Measurements from ENCODE around the gene IFNB1.

Gene IFNB1

GRCh38 chr9:21077781-21078180 lies at the start of gene IFNB1:
IFNB1 (minus strand) TSS chr9:21077942; CDS start chr9:21077869, 73 bp downstream.
- DNase-seq (ENCODE audit: low read depth in 2 of 2), result no peak

- DNase-seq (ENCODE audit: low read depth in 2 of 2), result no peak
Observed at GRCh38 chr9:21121595-21122251, 44.0 kb upstream of the IFNB1 start.

DNA sequence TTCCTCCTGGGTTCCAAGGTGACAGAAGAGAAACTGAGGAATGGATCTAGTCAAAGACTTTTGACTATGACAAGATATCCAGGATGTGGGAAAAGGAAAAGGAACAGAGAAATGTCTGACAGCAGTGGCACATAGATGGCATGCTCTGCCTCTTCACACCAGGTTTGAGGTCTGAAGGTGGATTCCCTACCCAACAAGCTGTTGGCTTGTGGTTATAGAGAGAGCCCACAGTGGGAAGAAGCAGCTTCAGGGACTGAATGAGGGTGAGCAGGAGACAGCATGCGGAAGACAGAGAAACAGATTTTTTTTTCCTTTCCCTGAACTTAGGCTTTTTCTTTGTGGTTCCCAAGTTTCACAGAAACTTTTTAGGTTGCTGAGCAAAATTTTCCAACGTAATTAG lies 43.3 kb upstream of the IFNB1 start:
- no peak for DNase-seq (ENCODE audit: low read depth in 2 of 2)

DNA sequence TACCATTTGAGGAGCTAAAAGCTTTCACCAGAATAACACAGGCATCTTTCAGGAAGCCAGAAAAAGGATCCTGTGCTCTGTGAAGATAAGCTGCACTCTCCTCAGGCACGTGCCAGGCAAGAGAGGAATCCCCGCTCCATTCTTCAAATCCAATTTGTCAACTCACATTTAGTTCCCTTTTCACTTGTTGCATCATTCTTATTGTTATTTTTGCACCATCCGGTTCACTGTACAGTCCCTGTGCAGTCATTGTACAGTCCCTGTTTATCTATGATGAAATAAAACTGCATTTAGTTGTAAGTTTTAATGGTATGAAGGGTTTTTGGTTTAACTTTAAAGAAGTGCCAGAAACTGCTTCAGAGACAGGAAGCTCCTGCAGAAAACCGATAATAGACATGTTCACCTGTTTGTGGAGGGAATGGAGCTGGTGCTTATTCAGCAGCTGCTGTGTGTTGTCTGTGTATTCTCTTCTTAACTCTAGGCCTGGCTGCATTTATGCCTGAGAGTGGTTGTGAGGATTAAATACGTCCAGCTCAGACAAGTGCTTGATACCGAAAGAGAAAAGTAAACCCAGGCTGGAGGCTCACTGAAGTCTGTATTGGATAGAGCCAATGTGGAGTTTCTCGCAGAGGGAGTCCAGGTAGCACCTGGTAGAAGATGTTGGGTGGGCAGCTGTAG lies 41.5 kb upstream of the IFNB1 start:
- DNase-seq (ENCODE audit: low read depth in 2 of 2), result no peak

DNA sequence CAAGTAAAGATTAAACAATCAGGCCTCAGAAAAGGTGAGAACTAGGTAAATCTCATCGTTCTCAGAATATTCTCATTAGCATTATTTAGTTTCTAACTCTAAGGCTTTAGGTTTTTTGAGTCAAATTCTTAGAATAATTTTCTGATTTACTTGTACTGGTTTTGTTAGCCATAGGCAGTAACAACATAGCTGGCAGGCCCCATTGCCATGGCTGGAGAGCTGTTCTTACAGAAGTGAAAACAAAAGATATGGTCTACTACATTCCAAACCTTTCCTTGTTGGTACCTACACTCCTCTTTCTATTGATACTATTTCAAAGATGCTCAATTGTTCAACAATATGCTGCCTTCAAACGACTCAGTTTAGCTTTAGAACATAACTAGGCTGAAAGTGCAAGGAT lies 36.6 kb upstream of the IFNB1 start:
- DNase-seq (ENCODE audit: low read depth in 2 of 2), result no peak

- DNase-seq (ENCODE audit: low read depth in 2 of 2), result no peak
Observed at GRCh38 chr9:21110708-21111576, 33.2 kb upstream of the IFNB1 start.

- no peak for DNase-seq (ENCODE audit: low read depth in 2 of 2)
Observed at GRCh38 chr9:21104787-21105186, 27.0 kb upstream of the IFNB1 start.

DNA sequence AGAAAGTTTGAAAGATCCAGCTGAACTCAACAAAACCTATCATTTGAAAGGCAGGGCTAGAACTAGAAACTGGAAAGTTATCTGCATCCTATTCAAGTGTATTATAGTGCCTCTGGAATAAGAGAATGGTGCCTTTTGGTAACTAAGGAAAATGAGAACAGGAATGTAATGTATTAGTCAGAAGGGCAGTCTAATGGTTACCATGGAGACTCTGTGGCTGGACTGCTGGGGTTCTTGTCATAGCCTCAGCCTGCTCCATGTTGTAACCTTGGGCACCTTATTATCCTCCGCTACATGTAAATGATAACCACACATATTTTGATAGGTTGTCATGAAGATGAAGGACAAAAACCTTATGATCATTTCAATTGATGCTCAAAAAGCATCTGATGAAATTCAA lies 24.6 kb upstream of the IFNB1 start:
- DNase-seq (ENCODE audit: low read depth in 2 of 2), result no peak

DNA sequence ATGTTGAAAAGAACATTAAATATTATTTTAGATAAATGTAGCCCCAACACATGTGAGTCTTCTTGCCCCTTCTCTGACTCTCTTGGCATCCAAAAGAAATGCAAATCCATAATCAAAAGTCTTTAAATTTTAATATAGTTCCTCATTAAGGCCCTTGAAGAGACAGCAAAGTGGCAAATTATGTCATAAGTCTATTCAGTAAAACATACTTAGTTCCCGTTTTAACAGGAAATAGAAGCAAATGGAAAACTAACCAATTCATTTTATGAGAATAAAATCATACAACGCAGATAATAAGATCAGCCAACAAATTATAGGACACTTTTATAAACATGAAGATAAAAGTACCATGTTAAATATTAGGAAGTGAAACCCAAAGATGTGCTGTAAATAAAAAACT lies 20.1 kb upstream of the IFNB1 start:
- no peak for DNase-seq (ENCODE audit: low read depth in 2 of 2)

DNA sequence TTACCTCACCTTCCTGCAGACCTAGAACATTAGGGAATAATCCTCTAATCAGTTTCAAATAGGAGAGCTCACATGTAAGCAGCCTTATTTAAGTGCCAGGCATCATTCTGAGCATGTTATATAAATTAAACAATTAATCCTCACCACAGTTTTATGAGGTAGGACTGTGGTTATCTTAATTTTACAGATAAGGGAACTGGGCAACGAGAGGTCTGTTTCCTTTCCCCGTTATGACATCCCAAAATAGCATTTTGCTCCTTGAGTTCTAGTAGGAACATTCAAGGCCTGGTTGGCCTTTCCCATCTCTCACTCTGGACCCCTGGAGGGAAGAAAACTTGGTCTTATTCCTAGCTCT lies 19.1 kb upstream of the IFNB1 start:
- no peak for DNase-seq (ENCODE audit: low read depth in 2 of 2)

DNA sequence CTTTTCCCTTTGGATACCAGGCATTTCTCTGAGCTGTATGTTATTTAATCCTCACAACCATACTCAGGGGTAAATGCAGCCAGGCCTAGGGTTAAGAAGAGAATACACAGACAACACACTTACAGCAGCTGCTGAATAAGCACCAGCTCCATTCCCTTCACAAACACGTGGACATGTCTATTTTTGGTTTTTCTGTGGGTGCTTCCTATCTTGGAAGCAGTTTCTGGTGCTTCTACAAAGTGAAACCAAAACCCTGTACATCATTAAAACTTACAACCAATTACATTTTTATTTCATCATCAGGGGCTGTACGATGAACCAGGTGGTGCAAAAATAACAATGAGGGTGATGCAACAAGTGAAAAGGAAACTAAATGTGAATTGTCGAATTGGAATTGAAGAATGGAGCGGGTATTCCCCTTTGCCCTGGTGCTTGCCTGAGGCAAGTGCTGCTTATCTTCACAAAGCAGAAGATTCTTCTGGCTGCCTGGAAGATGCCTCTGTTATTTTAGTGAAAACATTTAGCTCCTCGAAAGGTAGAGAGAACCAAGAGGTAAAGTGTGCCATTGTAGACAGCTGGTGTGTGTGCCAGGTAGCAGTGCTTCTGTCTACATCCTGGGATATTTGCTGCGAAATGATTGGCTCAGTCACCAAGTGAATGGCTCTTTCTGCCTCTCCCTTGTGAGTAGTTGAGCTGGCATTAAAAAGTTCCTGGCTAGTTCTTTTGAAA lies 18.6 kb upstream of the IFNB1 start:
- DNase-seq (ENCODE audit: low read depth in 2 of 2), result peak in 1 of 2 donors; percentile 15

GRCh38 chr9:21095561-21095960 lies 17.8 kb upstream of the IFNB1 start:
- DNase-seq (ENCODE audit: low read depth in 2 of 2), result no peak

- DNase-seq (ENCODE audit: low read depth in 2 of 2), result no peak
Observed at GRCh38 chr9:21086538-21086937, 8.8 kb upstream of the IFNB1 start.

DNA sequence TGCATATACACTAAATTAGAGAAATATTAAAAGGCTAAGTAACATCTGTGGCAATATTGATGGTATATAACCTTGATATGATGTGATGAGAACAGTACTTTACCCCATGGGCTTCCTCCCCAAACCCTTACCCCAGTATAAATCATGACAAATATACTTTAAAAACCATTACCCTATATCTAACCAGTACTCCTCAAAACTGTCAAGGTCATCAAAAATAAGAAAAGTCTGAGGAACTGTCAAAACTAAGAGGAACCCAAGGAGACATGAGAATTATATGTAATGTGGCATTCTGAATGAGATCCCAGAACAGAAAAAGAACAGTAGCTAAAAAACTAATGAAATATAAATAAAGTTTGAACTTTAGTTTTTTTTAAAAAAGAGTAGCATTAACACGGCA lies 7.3 kb upstream of the IFNB1 start:
- no peak for DNase-seq (ENCODE audit: low read depth in 2 of 2)

GRCh38 chr9:21084242-21084850 lies 6.6 kb upstream of the IFNB1 start:
- no peak for DNase-seq (ENCODE audit: low read depth in 2 of 2)

GRCh38 chr9:21082671-21083070 lies 4.9 kb upstream of the IFNB1 start:
- no peak for DNase-seq (ENCODE audit: low read depth in 2 of 2)

GRCh38 chr9:21081999-21082398 lies 4.3 kb upstream of the IFNB1 start:
- DNase-seq (ENCODE audit: low read depth in 2 of 2), result no peak

- DNase-seq (ENCODE audit: low read depth in 2 of 2), result no peak
Observed at GRCh38 chr9:21081451-21081850, 3.7 kb upstream of the IFNB1 start.

DNA sequence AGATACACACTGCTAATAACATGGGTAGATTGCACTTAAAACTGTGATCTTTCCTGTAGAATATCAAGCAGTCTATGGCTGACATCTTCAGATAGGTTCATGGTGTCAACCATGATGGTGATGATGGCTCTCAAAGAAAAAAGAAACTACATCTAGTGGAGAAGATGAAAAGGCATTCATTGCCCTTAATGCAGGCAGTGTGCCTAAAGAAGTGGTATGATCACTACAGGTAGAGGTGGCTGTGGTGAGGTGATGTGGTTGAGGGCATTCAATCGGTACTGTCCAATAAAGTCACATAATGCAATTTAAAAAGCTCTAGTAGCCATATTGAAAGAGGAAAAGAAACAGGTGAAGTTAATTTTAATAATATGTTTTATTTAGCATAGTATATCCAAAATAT lies 3.1 kb upstream of the IFNB1 start:
- DNase-seq (ENCODE audit: low read depth in 2 of 2), result no peak

DNA sequence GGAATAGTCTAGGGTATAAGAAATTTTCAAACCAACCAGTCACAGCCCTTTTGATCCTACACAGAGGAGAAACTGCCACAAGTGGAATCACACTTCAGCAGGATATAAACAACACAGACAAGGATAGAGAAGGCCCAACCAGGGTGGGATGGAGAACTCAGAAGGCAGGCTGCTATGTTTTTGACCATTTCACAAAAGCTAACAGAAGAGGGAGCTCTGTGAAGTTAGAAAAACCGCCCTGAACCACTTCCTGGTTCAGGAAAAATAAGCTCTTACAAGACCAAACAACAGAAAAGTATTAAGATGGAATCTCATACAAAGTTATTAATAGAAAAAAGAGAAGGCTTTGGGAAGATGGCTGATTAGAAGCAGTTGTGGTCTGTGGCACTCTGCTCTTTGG lies 960 bp upstream of the IFNB1 start:
- no peak for DNase-seq (ENCODE audit: low read depth in 2 of 2)

- DNase-seq (ENCODE audit: low read depth in 2 of 2), result no peak
Observed at GRCh38 chr9:21075484-21075883, 2.3 kb downstream of the IFNB1 start.

DNA sequence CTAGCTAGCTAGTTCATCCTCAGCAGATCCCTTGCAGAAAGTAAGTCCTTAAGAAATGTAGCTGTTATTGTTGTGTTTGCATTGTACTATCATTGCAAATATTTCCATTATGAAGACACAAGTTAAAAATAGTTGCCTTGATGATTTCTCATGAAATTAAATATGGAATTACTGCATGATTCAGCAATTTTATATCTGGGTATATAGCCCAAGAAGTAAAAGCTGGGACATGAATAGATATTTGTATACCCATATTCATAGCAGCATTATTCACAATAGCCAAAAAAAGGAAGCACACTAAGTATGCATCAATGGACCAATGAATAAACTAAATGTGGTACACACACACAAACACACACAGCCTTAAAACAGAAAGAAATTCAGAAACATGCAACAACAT lies 6.8 kb downstream of the IFNB1 start:
- no peak for DNase-seq (ENCODE audit: low read depth in 2 of 2)
